GM19023 (cell line): ENCODE measurements around the gene CWH43.
"Not testable (repeated sequence)": the region's sequence is repeated elsewhere in the genome, so short reads cannot be mapped to it uniquely, and the experiment has no call there.

Experiments
- ATAC-seq: cut with Tn5 transposase; IDR thresholded peaks from one replicate; pipeline ENCODE4 v1.9.1; 2021; ENCODE audit warnings: mild to moderate bottlenecking, moderate library complexity; ENCODE audit not compliant: unreplicated experiment

CWH43 gene

DNA sequence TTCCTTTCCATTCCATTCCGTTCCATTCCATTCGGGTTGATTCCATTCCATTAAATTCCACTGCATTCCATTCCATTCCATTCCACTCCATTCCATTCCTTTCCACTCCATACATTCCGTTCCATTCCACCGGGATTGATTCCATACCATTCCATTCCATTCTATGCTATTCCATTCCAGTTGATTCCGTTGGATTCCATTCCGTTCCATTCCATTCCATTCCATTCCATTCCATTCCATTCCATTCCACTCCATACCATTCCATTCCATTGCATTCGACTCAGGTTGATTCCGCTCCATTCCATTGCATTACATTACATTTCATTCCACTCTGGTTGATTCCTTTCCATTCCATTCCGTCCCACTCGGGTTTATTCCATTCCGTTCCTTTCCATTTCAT lies 110.1 kb downstream of the CWH43 start:
- not testable (repeated sequence) for ATAC-seq

DNA sequence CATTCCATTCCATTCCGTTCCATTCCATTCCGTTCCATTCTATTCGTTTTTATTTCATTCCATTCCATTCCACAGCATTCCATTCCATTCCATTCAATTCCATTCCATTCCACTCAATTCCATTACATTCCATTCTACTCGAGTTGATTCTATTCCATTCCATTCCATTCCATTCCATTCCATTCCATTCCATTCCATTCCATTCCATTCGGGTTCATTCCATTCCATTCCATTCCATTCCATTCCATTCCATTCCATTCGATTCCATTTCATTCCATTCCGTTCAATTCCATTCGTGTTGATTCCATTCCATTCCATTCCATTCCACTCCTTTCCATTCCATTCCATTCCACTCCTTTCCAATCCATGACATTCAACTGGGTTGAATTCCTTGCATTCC lies 110.6 kb downstream of the CWH43 start:
- peak; percentile 37 for ATAC-seq

DNA sequence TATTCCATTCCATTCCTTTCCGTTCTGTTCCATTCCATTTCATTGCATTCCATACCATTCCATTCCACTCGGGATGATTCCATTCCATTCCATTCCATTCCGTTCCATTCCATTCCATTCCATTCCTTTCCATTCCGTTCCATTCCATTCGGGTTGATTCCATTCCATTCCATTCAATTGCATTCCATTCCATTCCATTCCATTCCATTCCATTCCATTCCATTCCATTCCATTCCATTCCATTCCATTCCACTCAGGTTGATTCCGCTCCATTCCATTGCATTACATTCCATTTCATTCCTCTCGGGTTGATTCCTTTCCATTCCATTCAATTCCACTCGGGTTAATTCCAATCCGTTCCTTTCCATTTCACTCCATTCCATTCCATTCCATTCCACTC lies 111.0 kb downstream of the CWH43 start:
- ATAC-seq, result peak; percentile 21

- not testable (repeated sequence) for ATAC-seq
Measured at GRCh38 chr4:49097505-49097904, 111.4 kb downstream of the CWH43 start.

DNA sequence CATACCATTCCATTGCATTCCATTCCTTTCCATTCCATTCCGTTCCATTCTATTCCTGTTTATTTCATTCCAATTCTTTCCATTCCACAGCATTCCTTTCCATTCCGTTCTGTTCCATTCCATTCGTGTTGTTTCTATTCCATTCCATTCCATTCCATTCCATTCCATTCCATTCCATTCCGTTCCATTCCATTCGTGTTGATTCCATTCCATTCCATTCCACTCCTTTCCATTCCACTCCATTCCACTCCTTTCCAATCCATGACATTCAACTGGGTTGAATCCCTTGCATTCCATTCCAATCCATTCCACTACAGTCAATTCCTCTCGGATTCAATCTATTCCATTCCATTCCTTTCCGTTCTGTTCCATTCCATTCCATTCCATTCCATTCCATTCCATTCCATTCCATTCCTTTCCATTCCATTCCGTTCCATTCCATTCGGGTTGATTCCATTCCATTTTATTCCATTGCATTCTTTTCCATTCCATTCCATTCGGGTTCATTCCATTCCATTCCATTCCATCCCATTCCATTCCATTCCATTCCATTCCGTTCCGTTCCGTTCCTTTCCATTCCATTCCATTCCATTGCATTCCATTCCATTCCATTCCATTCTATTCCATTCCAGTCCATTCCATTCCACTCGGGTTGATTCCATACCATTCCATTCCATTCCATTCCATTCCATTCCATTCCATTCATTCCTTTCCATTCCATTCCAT lies 112.1 kb downstream of the CWH43 start:
- ATAC-seq, result not testable (repeated sequence)

GRCh38 chr4:49099831-49100444 lies 113.9 kb downstream of the CWH43 start:
- ATAC-seq, result not testable (repeated sequence)

- ATAC-seq, result peak; percentile 31
Measured at GRCh38 chr4:49102344-49102898, 116.3 kb downstream of the CWH43 start.

DNA sequence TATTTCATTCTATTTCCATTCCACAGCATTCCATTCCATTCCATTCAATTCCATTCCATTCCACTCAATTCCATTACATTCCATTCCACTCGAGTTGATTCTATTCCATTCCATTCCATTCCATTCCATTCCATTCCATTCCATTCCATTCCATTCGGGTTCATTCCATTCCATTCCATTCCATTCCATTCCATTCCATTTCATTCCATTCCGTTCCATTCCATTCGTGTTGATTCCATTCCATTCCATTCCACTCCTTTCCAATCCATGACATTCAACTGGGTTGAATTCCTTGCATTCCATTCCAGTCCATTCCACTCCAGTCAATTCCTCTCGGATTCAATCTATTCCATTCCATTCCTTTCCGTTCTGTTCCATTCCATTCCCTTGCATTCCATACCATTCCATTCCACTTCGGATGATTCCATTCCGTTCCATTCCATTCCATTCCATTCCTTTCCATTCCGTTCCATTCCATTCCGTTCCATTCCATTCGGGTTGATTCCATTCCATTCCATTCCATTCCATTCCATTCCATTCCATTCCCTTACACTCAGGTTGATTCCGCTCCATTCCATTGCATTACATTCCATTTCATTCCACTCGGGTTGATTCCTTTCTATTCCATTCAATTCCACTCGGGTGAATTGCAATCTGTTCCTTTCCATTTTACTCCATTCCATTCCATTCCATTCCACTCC lies 117.5 kb downstream of the CWH43 start:
- ATAC-seq, result not testable (repeated sequence)

DNA sequence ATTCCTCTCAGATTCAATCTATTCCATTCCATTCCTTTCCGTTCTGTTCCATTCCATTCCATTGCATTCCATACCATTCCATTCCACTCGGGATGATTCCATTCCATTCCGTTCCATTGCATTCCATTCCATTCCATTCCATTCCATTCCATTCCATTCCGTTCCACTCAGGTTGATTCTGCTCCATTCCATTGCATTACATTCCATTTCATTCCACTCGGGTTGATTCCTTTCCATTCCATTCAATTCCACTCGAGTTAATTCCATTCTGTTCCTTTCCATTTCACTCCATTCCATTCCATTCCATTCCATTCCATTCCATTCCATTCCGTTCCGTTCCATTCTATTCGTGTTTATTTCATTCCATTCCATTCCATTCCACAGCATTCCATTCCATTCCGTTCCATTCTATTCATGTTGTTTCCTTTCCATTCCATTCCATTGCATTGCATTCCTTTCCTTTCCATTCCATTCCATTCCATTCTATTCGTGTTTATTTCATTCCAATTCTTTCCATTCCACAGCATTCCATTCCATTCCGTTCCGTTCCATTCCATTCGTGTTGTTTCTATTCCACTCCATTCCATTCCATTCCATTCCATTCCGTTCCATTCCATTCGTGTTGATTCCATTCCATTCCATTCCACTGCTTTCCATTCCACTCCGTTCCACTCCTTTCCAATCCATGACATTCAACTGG lies 118.3 kb downstream of the CWH43 start:
- ATAC-seq, result not testable (repeated sequence)

- ATAC-seq, result not testable (repeated sequence)
Measured at GRCh38 chr4:49105248-49105904, 119.3 kb downstream of the CWH43 start.

- ATAC-seq, result not testable (repeated sequence)
Measured at GRCh38 chr4:49107262-49107661, 121.2 kb downstream of the CWH43 start.

DNA sequence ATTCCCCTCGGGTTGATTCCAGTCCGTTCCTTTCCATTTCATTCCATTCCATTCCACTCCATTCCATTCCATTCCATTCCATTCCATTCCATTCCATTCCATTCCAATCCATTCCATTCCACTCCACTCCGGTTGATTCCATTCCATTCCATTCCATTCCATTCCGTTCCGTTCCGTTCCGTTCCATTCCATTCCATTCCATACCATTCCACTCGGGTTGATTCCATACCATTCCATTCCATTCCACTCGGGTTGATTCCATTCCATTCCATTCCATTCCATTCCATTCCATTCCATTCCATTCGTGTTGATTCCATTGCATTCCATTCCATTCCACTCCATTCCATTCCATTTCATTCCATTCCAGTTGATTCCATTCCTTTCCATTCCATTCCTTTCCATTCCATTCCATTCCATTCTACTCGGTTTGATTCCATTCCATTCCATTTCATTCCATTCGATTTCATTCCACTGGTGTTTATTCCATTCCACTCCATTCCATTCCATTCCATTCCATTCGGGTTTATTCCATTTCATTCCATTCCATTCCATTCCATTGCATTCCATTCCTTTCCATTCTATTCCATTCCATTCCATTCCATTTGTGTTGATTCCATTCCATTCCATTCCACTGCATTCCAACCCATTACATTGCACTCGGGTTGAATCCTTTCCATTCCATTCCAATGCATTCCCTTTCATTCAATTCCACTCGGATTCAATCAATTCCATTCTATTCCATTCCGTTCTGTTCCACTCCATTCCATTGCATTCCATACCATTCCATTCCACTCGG lies 122.3 kb downstream of the CWH43 start:
- ATAC-seq, result not testable (repeated sequence)

DNA sequence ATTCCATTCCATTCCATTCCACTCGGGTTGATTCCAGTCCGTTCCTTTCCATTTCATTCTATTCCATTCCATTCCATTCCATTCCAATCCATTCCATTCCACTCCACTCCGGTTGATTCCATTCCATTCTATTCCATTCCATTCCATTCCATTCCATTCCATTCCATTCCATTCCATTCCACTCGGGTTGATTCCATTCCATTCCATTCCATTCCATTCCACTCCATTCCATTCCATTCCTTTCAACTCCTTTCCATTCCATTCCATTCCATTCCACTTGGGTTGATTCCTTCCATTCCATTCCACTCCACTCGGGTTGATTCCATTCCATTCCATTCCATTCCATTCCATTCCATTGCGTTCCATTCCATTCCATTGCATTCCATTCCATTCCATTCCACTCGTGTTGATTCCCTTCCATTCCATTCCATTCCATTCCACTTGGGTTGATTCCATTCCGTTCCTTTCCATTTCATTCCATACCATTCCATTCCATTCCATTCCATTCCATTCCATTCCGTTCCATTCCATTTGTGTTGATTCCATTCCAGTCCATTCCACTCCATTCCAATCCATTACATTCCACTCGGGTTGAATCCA lies 123.6 kb downstream of the CWH43 start:
- peak; percentile 35 for ATAC-seq

DNA sequence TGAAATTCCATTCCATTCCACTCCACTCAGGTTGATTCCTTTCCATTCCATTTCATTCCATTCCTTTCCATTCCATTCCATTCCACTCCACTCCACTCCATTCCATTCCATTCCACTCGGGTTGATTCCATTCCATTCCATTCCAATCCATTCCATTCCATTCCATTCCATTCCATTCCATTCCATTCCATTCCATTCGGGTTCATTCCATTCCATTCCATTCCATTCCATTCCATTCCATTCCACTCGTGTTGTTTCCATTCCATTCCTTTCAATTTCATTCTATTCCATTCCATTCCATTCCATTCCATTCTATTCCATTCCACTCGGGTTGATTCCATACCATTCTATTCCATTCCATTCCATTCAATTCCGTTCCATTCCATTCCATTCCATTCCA lies 124.5 kb downstream of the CWH43 start:
- ATAC-seq, result peak; percentile 46
